Endothelial cell of umbilical vein (primary cell): ENCODE measurements around the gene TES. TPM values are rescaled to one million over a fixed set of nuclear protein-coding genes. Genes with fewer than 3 reads are reported as not detected.

Experiments
- BruUV-seq: library from RNA; stranded (reverse); fragments of 400-500 nt; replicated peaks from 2 replicates; lab custom pipeline; 2021; lab: Mats Ljungman, UMichigan
- CTCF ChIA-PET: fragments of 300-600, 350-600 bp; sonication (Branson Sonifier 250); formaldehyde crosslinking; loops from one replicate; lab custom pipeline; 2021; ENCODE audit warnings: antibody characterized with exemption, inconsistent platforms; lab: Charles Lee
- POLR2A ChIA-PET: fragments of 300-600, 350-600 bp; sonication (Branson Sonifier 250); formaldehyde crosslinking; loops from one replicate; lab custom pipeline; 2021; ENCODE audit warnings: antibody characterized with exemption, inconsistent platforms; lab: Charles Lee
- DNase-seq: peaks from one replicate; pipeline ENCODE4 v3.0.0-alpha.2; 2011; ENCODE audit warnings: low read depth, low spot score
- FAIRE-seq: peaks from 2 replicates; lab custom pipeline; 2011; peaks lifted over from hg19 to GRCh38; lab: Jason Lieb, UNC
- H2AFZ ChIP-seq: 2 replicates; pipeline ENCODE4 v1.6.0; 2012; ENCODE audit warnings: low read depth, low read length, control low read depth, inconsistent platforms
- H3K27ac ChIP-seq: 2 replicates; pipeline ENCODE4 v1.5.1; 2011; ENCODE audit warnings: low read depth, mild to moderate bottlenecking, control low read depth, low read length, moderate library complexity; ENCODE audit not compliant: insufficient read depth
- H3K27me3 ChIP-seq, 2 experiments: 2 replicates each; pipeline versions ENCODE4 v1.6.0 to v1.6.1; 2011; ENCODE audit warnings: low read length in 2 of 2, mixed read lengths in 1 of 2; ENCODE audit not compliant: control insufficient read depth in 2 of 2, insufficient read depth in 2 of 2
- H3K36me3 ChIP-seq, 2 experiments: 2 replicates in 1 of 2; 3 replicates in 1 of 2; pipeline ENCODE4 v1.5.1; 2011; ENCODE audit warnings: low read length in 2 of 2, mild to moderate bottlenecking in 1 of 2, moderate library complexity in 1 of 2; ENCODE audit not compliant: control insufficient read depth in 2 of 2, insufficient read depth in 2 of 2; ENCODE audit errors: extremely low read depth in 1 of 2
- H3K4me1 ChIP-seq: 3 replicates; pipeline ENCODE4 v1.5.1; 2011; ENCODE audit warnings: mild to moderate bottlenecking, low read length; ENCODE audit not compliant: control insufficient read depth, insufficient read depth; ENCODE audit errors: extremely low read depth
- H3K4me2 ChIP-seq: 2 replicates; pipeline ENCODE4 v1.6.1; 2011; ENCODE audit warnings: low read length, control low read depth, mixed read lengths; ENCODE audit not compliant: insufficient read depth
- H3K4me3 ChIP-seq, 3 experiments: fragments of 200-600 bp in 1 of 3; sonication (generic), shearing (Covaris generic) in 1 of 3; replicated peaks in 1 of 3; 2 replicates each; pipeline ENCODE4 v1.5.1; 2011 to 2016; ENCODE audit warnings: control low read depth in 3 of 3, low read length in 3 of 3, mild to moderate bottlenecking in 2 of 3, inconsistent platforms in 1 of 3, low read depth in 1 of 3, moderate library complexity in 1 of 3; ENCODE audit not compliant: insufficient read depth in 1 of 3
- H3K79me2 ChIP-seq: 2 replicates; pipeline ENCODE4 v1.6.0; 2012; ENCODE audit warnings: low read length, inconsistent platforms; ENCODE audit not compliant: control insufficient read depth, insufficient read depth
- H3K9ac ChIP-seq: replicated peaks from 2 replicates; pipeline ENCODE3; 2011; ENCODE audit warnings: low read length, control low read depth; ENCODE audit not compliant: insufficient read depth; ENCODE audit errors: extremely low read depth
- H3K9me1 ChIP-seq: replicated peaks from 3 replicates; pipeline ENCODE4 v1.6.0; 2011; ENCODE audit warnings: mild to moderate bottlenecking, low read length; ENCODE audit not compliant: control insufficient read depth, insufficient read depth; ENCODE audit errors: extremely low read depth
- H3K9me3 ChIP-seq: replicated peaks from 2 replicates; pipeline ENCODE4 v1.5.1; 2012; ENCODE audit warnings: low read length, inconsistent platforms; ENCODE audit not compliant: control insufficient read depth, insufficient read depth
- H4K20me1 ChIP-seq: replicated peaks from 2 replicates; pipeline ENCODE3; 2011; ENCODE audit warnings: mild to moderate bottlenecking, low read length; ENCODE audit not compliant: control insufficient read depth, insufficient read depth; ENCODE audit errors: extremely low read depth
- EZH2 ChIP-seq: IDR thresholded peaks from 2 replicates; pipeline ENCODE4 v1.6.1; 2012; ENCODE audit warnings: borderline replicate concordance, low read depth, mild to moderate bottlenecking, moderate library complexity, low read length, inconsistent platforms; ENCODE audit not compliant: severe bottlenecking
- GATA2 ChIP-seq: IDR thresholded peaks from 2 replicates; pipeline ENCODE4 v1.7.0; 2011; ENCODE audit warnings: low read depth, mild to moderate bottlenecking, moderate library complexity, mixed read lengths, low read length; ENCODE audit not compliant: insufficient read length, insufficient read depth
- MAX ChIP-seq: IDR thresholded peaks from 2 replicates; pipeline ENCODE4 v1.6.1; 2011; ENCODE audit not compliant: insufficient read depth, insufficient read length
- POLR2AphosphoS5 ChIP-seq: IDR thresholded peaks from 2 replicates; pipeline ENCODE4 v1.6.1; 2012; ENCODE audit warnings: low read depth, mild to moderate bottlenecking, control low read depth, low read length, moderate library complexity; ENCODE audit not compliant: insufficient read depth
- dilution Hi-C: fragments of 300-500 bp; cut with MboI; formaldehyde crosslinking; loops from one replicate; pipeline ENCODE4 v1.15.0; 2019; ENCODE audit warnings: low sequenced_read_pairs; ENCODE audit not compliant: extremely low pct_ligation_motif_present
- intact Hi-C: fragments of 100-400 bp; cut with micrococcal nuclease; formaldehyde crosslinking; loops from one replicate; pipeline ENCODE4 v1.10.0; 2022
- polyA plus RNA-seq, 4 experiments: library from polyadenylated mRNA; depleted of rRNA in 3 of 4; stranded (reverse) in 3 of 4; unstranded in 1 of 4; fragments of >200 nt; gene quantifications; 2 replicates each; pipeline versions ENCODE4 v1.2.1 to v1.2.3, GENCODE V29; 2011 to 2012; ENCODE audit warnings: missing spikeins in 1 of 4
- total RNA-seq: library from RNA; stranded (reverse); gene quantifications from 2 replicates; pipeline ENCODE4 v1.2.3, GENCODE V29; 2021

TES gene
- total and polyA plus RNA-seq, 2 donors (not counting 3 experiments of a cell fraction or from before 2014, with no cell fraction given): 35.3 to 50.5 TPM

- no peak for DNase-seq
- Histone ChIP-seq H3K27me3 (no peaks in the 10 kb centered on the region), H3K9me3 (no peaks in the 10 kb centered on the region), H3K27ac (no peak overlapping the region), H3K79me2 (peaks cover 82% of the 10 kb centered on the region), H3K36me3 (peaks cover 2 to 6% of the 10 kb centered on the region in 2 experiments), H3K4me2 (no peak overlapping the region), H3K4me3 (no peak overlapping the region), H2AFZ (no peak overlapping the region), H3K4me1 (peaks cover 27% of the 10 kb centered on the region), H4K20me1 (no peaks in the 10 kb centered on the region), H3K9me1 (no peaks in the 10 kb centered on the region), H3K9ac (no peak overlapping the region)
- TF ChIP-seq POLR2AphosphoS5: peak; percentile 6
- TF ChIP-seq GATA2: no peak
- dilution Hi-C loops: no loop called here
- FAIRE-seq: no peak
- intact Hi-C loops: no loop called here
- ChIA-PET POLR2A (no interaction called here), CTCF (interaction anchor here (0.7 to 1.5 kb wide), 2 partner anchors 24 to 298 kb away, joined by 3 read pairs; no protein-coding TSS in a partner anchor)
- BruUV-seq: no TSS peak
Observed at GRCh38 chr7:116290740-116291139, 80.4 kb downstream of the TES start.

GRCh38 chr7:116291937-116292336 lies 81.6 kb downstream of the TES start:
- Histone ChIP-seq H3K4me1 (peaks cover 17% of the 10 kb centered on the region), H3K4me3 (no peak overlapping the region), H3K27ac (no peak overlapping the region), H3K9ac (no peak overlapping the region), H4K20me1 (no peaks in the 10 kb centered on the region), H3K27me3 (no peaks in the 10 kb centered on the region), H3K36me3 (peaks cover 2% of the 10 kb centered on the region in 2 experiments), H3K9me3 (no peaks in the 10 kb centered on the region), H3K79me2 (peaks cover 82% of the 10 kb centered on the region), H2AFZ (no peak overlapping the region), H3K9me1 (no peaks in the 10 kb centered on the region), H3K4me2 (no peak overlapping the region)
- ChIA-PET POLR2A (no interaction called here), CTCF (interaction anchor here (0.8 to 1.6 kb wide), 4 partner anchors 10 to 229 kb away, joined by 3 to 4 read pairs (median 3); no protein-coding TSS in a partner anchor)
- dilution Hi-C loops: no loop called here
- DNase-seq: no peak
- TF ChIP-seq EZH2 (no peak), POLR2AphosphoS5 (no peak), MAX (no peak)
- intact Hi-C loops: no loop called here
- FAIRE-seq: no peak
- BruUV-seq: no TSS peak
